ENCODE measurements around the gene PARVG.

- no peak for TF ChIP-seq EZH2phosphoT487 (IDR thresholded peaks at IDR 0.05; ENCODE audit: insufficient read depth, low read depth)
- TF ChIP-seq EZH2 (IDR thresholded peaks at IDR 0.05; ENCODE audit: insufficient read depth, poor library complexity, severe bottlenecking), result no peak
Observed at GRCh38 chr22:44131412-44131811, 49.3 kb upstream of the PARVG start.

Measured in GM23248 (cell line).